WI38 (cell line): Measurements from ENCODE around the gene ZSWIM3.
"Not testable (repeated sequence)": the region's sequence is repeated elsewhere in the genome, so short reads cannot be mapped to it uniquely, and the experiment has no call there.

Experiments used
- H3K4me3 ChIP-seq: 2 replicates; pipeline ENCODE4 v1.5.1; 2011; ENCODE audit warnings: low read depth, mild to moderate bottlenecking, control low read depth, low read length
- CTCF ChIP-seq: IDR thresholded peaks from 2 replicates; pipeline ENCODE4 v1.5.1; 2012; ENCODE audit warnings: low read depth, mild to moderate bottlenecking, control low read depth, low read length

Gene ZSWIM3

DNA sequence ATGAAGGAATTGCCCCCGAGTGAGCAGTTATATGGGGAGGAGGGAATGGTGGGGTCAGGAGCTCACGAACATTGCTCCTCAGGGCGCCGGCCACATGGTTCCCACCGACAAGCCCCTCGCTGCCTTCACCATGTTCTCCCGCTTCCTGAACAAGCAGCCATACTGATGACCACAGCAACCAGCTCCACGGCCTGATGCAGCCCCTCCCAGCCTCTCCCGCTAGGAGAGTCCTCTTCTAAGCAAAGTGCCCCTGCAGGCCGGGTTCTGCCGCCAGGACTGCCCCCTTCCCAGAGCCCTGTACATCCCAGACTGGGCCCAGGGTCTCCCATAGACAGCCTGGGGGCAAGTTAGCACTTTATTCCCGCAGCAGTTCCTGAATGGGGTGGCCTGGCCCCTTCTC, 40.9 kb downstream of the ZSWIM3 start:
- TF ChIP-seq CTCF, result no peak
- H3K4me3 ChIP-seq, result no peak overlapping the region

- no peak for TF ChIP-seq CTCF
- H3K4me3 ChIP-seq, result no peak overlapping the region
Measured at GRCh38 chr20:45899046-45899835, 41.8 kb downstream of the ZSWIM3 start.

DNA sequence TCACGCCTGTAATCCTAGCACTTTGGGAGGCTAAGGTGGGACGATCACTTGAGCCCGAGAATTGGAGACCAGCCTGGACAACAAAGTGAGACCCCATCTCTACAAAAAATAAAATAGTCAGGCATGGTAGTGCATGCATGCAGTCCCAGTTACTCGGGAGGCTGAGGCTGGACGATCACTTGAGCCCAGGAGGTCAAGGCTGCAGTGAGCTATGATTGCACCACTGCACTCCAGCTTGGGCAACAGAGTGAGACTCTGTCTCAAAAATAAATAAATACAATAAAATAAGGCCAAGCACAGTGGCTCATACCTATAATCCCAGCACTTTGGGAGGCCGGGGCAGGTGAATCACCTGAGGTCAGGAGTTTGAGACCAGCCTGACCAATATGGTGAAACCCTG, 43.9 kb downstream of the ZSWIM3 start:
- H3K4me3 ChIP-seq, result not testable (repeated sequence)

GRCh38 chr20:45902199-45902701, 44.8 kb downstream of the ZSWIM3 start:
- TF ChIP-seq CTCF, result no peak
- no peak overlapping the region for H3K4me3 ChIP-seq

DNA sequence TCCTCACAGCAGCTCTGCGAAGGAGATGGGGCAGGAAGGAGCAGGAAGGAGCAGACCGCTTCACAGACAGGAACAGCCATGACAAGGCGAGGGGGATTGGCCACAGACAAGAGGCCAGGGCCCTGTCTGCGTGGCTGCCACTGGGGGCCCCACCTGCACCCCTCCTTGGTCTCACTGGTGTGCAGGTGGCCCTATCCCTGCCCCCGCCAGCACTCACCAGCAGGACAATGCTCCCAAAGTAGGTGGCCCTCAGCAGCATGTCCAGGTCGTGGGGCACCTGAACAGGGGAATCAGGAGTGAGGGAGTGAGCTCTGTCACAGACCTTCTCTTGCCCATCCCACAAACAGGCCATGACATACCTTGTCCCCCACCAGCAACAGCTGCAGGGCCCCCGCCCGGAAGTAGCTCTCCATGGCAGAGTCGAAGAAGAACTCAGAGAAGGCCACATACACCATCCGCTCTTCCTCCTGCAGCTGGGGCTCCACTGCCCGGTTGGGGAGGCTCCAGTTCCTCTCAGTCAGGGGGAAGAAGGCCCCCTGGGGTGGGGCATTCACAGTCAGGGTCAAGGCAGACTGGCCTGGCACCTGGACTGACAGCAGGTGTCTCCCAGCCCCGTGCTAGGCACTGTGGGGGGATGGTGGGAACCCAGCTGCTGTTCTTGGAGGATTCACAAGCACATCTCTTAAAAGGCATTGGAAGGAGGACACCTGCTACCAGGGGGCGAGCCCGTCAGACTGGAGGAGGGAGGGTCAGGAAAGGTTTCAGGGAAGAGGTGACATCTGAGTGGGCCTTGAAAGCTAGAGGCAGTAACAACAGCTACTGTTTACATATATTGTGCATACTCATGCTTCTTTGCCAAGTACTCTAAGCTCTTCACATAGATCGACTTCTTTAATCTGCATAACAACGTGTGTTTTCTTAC, 47.4 kb downstream of the ZSWIM3 start:
- TF ChIP-seq CTCF, result no peak
- no peak overlapping the region for H3K4me3 ChIP-seq

GRCh38 chr20:45905505-45906079, 48.2 kb downstream of the ZSWIM3 start:
- H3K4me3 ChIP-seq, result no peak overlapping the region
- TF ChIP-seq CTCF, result no peak

- TF ChIP-seq CTCF, result no peak
- no peak overlapping the region for H3K4me3 ChIP-seq
Measured at GRCh38 chr20:45907219-45907948, 50.0 kb downstream of the ZSWIM3 start.
